HL-60/S4 treated with retinoic acid at 250 ng/mL for 4 days and 3 days (cell line): Measurements from ENCODE around the gene KLHDC9.
"Not testable (repeated sequence)": the region's sequence is repeated elsewhere in the genome, so short reads cannot be mapped to it uniquely, and the experiment has no call there.

ENCODE experiments used
- in situ Hi-C: fragments of 300-500 bp; cut with MboI; formaldehyde crosslinking; loops from 2 replicates; pipeline ENCODE4 v1.7.0; 2022; ENCODE audit warnings: low sequenced_read_pairs

KLHDC9 gene

GRCh38 chr1:161095230-161095629, 2.9 kb upstream of the KLHDC9 start:
- in situ Hi-C loops: no loop called here

GRCh38 chr1:161096015-161096414, 2.1 kb upstream of the KLHDC9 start:
- in situ Hi-C loops: no loop called here

- in situ Hi-C loops: no loop called here
Measured at GRCh38 chr1:161096530-161096929, 1.6 kb upstream of the KLHDC9 start.

- in situ Hi-C loops: no loop called here
Measured at GRCh38 chr1:161099090-161099802, 1.1 kb downstream of the KLHDC9 start.

GRCh38 chr1:161100556-161100955, 2.4 kb downstream of the KLHDC9 start:
- in situ Hi-C loops: no loop called here

GRCh38 chr1:161106431-161106830, 8.3 kb downstream of the KLHDC9 start:
- in situ Hi-C loops: no loop called here

- in situ Hi-C loops: no loop called here
Measured at GRCh38 chr1:161111117-161111516, 13.0 kb downstream of the KLHDC9 start.

- in situ Hi-C loops: no loop called here
Measured at GRCh38 chr1:161111527-161111926, 13.4 kb downstream of the KLHDC9 start.

GRCh38 chr1:161113915-161114314, 15.8 kb downstream of the KLHDC9 start:
- in situ Hi-C loops: no loop called here

- in situ Hi-C loops: no loop called here
Measured at GRCh38 chr1:161114556-161114955, 16.4 kb downstream of the KLHDC9 start.

GRCh38 chr1:161115132-161115711, 17.1 kb downstream of the KLHDC9 start:
- in situ Hi-C loops: no loop called here

GRCh38 chr1:161115961-161116360, 17.8 kb downstream of the KLHDC9 start:
- in situ Hi-C loops: not testable (repeated sequence)

GRCh38 chr1:161117759-161118581, 19.8 kb downstream of the KLHDC9 start, which contains the start of the genes NIT1 and PFDN2:
TSS of gene NIT1 (plus strand) at chr1:161118105. CDS start at chr1:161118177, 72 bp downstream.
TSS of gene PFDN2 (minus strand) at chr1:161118037. CDS start at chr1:161118026, 11 bp downstream.
- in situ Hi-C loops: no loop called here

GRCh38 chr1:161119092-161119903, 21.1 kb downstream of the KLHDC9 start:
- in situ Hi-C loops: no loop called here

GRCh38 chr1:161121042-161121650, 23.0 kb downstream of the KLHDC9 start:
- in situ Hi-C loops: no loop called here

- in situ Hi-C loops: no loop called here
Measured at GRCh38 chr1:161121834-161122233, 23.7 kb downstream of the KLHDC9 start.

GRCh38 chr1:161122967-161123366, 24.8 kb downstream of the KLHDC9 start:
- in situ Hi-C loops: no loop called here

GRCh38 chr1:161127649-161128048, 29.5 kb downstream of the KLHDC9 start:
- in situ Hi-C loops: no loop called here

- in situ Hi-C loops: no loop called here
Measured at GRCh38 chr1:161128591-161129420, 30.6 kb downstream of the KLHDC9 start.
